ENCODE results near the gene ARHGDIB.

Gene ARHGDIB

GRCh38 chr12:14995583-14996425 is 34.4 kb upstream of the ARHGDIB start:
- peak; percentile 59 for DNase-seq (ENCODE audit: extremely low read depth, insufficient read length)
- Histone ChIP-seq H3K36me3 (ENCODE audit: control insufficient read depth, insufficient read depth, low read length) (no peaks in the 10 kb centered on the region), H3K27me3 (replicated peaks; ENCODE audit: control insufficient read depth, insufficient read depth, low read length) (no peaks in the 10 kb centered on the region), H3K4me3 (replicated peaks; ENCODE audit: low read depth, low read length) (no peak overlapping the region)
- TF ChIP-seq CTCF (IDR thresholded peaks at IDR 0.05; ENCODE audit: insufficient read depth, low read length, poor library complexity, severe bottlenecking) = peak; percentile 45

- no peak for DNase-seq (ENCODE audit: extremely low read depth, insufficient read length)
- Histone ChIP-seq H3K27me3 (replicated peaks; ENCODE audit: control insufficient read depth, insufficient read depth, low read length) (no peaks in the 10 kb centered on the region), H3K4me3 (replicated peaks; ENCODE audit: low read depth, low read length) (no peak overlapping the region), H3K36me3 (ENCODE audit: control insufficient read depth, insufficient read depth, low read length) (no peaks in the 10 kb centered on the region)
- no peak for TF ChIP-seq CTCF (IDR thresholded peaks at IDR 0.05; ENCODE audit: insufficient read depth, low read length, poor library complexity, severe bottlenecking)
Observed at GRCh38 chr12:14994610-14995009, 33.2 kb upstream of the ARHGDIB start.

- DNase-seq (ENCODE audit: extremely low read depth, insufficient read length) = no peak
Observed at GRCh38 chr12:14993537-14994266, 32.3 kb upstream of the ARHGDIB start.

GRCh38 chr12:14993117-14993516 is 31.7 kb upstream of the ARHGDIB start:
- TF ChIP-seq CTCF (IDR thresholded peaks at IDR 0.05; ENCODE audit: insufficient read depth, low read length, poor library complexity, severe bottlenecking) = no peak
- no peak for DNase-seq (ENCODE audit: extremely low read depth, insufficient read length)
- Histone ChIP-seq H3K36me3 (ENCODE audit: control insufficient read depth, insufficient read depth, low read length) (no peaks in the 10 kb centered on the region), H3K4me3 (replicated peaks; ENCODE audit: low read depth, low read length) (no peak overlapping the region), H3K27me3 (replicated peaks; ENCODE audit: control insufficient read depth, insufficient read depth, low read length) (no peaks in the 10 kb centered on the region)

More at GRCh38 chr12:14993537-14994266, 32.3 kb upstream of the ARHGDIB start:
- Histone ChIP-seq H3K4me3 (replicated peaks; ENCODE audit: low read depth, low read length) (no peak overlapping the region), H3K27me3 (replicated peaks; ENCODE audit: control insufficient read depth, insufficient read depth, low read length) (no peaks in the 10 kb centered on the region), H3K36me3 (ENCODE audit: control insufficient read depth, insufficient read depth, low read length) (no peaks in the 10 kb centered on the region)
- TF ChIP-seq CTCF (IDR thresholded peaks at IDR 0.05; ENCODE audit: insufficient read depth, low read length, poor library complexity, severe bottlenecking) = no peak

GRCh38 chr12:14992673-14993072 is 31.3 kb upstream of the ARHGDIB start:
- no peak for TF ChIP-seq CTCF (IDR thresholded peaks at IDR 0.05; ENCODE audit: insufficient read depth, low read length, poor library complexity, severe bottlenecking)
- Histone ChIP-seq H3K36me3 (ENCODE audit: control insufficient read depth, insufficient read depth, low read length) (no peaks in the 10 kb centered on the region), H3K27me3 (replicated peaks; ENCODE audit: control insufficient read depth, insufficient read depth, low read length) (no peaks in the 10 kb centered on the region), H3K4me3 (replicated peaks; ENCODE audit: low read depth, low read length) (no peak overlapping the region)
- DNase-seq (ENCODE audit: extremely low read depth, insufficient read length) = no peak
